Neural progenitor cell (in vitro differentiated cells): ENCODE results near the gene TNIK.

Experiments
- EZH2 ChIP-seq: fragments of 200-600 bp; sonication (generic); IDR thresholded peaks from 2 replicates; pipeline ENCODE4 v1.6.1; 2017; ENCODE audit warnings: antibody characterized with exemption, mild to moderate bottlenecking, moderate library complexity
- EZH2phosphoT487 ChIP-seq: fragments of 200-600 bp; sonication (generic); IDR thresholded peaks from 2 replicates; pipeline ENCODE4 v1.6.1; 2017; ENCODE audit warnings: antibody characterized with exemption
- TF ChIP-seq, protein P1 (sequence below): fragments of 200-600 bp; sonication (generic); IDR thresholded peaks from 2 replicates; pipeline ENCODE4 v1.5.1; 2017; ENCODE audit warnings: antibody characterized with exemption, mild to moderate bottlenecking

DNA sequence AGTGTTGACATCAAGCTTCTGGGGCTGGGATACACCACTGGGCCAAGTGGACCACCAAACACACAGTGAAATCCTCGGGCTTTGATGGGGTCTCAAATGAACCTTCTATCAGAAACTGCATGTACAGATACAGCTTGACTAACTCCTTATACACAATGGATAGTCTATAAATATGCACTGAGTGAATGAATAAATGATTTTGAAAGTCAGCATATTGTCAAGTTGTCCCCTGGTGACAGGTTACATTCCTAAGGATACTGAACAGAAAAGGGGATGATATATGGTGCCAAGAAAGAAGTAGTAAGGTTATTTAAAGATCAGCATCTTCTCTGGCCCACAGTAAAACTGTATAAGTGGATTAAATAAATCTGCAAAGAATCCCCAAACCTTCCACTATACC, 274.2 kb downstream of the TNIK start:
- TF ChIP-seq EZH2 = no peak
- TF ChIP-seq, protein P1, sequence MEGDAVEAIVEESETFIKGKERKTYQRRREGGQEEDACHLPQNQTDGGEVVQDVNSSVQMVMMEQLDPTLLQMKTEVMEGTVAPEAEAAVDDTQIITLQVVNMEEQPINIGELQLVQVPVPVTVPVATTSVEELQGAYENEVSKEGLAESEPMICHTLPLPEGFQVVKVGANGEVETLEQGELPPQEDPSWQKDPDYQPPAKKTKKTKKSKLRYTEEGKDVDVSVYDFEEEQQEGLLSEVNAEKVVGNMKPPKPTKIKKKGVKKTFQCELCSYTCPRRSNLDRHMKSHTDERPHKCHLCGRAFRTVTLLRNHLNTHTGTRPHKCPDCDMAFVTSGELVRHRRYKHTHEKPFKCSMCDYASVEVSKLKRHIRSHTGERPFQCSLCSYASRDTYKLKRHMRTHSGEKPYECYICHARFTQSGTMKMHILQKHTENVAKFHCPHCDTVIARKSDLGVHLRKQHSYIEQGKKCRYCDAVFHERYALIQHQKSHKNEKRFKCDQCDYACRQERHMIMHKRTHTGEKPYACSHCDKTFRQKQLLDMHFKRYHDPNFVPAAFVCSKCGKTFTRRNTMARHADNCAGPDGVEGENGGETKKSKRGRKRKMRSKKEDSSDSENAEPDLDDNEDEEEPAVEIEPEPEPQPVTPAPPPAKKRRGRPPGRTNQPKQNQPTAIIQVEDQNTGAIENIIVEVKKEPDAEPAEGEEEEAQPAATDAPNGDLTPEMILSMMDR = no peak
- no peak for TF ChIP-seq EZH2phosphoT487
